Activated CD8-positive, alpha-beta T cell treated with anti-CD3 and anti-CD28 coated beads, Interleukin-2, amount 10 ng/mL, durations not matched to agents 7 days and 5 days (primary cell): ENCODE data around the gene UBE2J1. TPM values are rescaled to one million over a fixed set of nuclear protein-coding genes. Genes with fewer than 3 reads are reported as not detected.

Experiments
- ATAC-seq: fragments of 150-1000 bp; cut with Tn5 transposase; one replicate; pipeline ENCODE4 v1.10.0; 2021; ENCODE audit warnings: moderate library complexity
- CTCF ChIA-PET: fragments of 350-600 bp; sonication (Branson Sonifier 250); formaldehyde crosslinking; loops from one replicate; lab custom pipeline; 2021; ENCODE audit warnings: antibody characterized with exemption; lab: Charles Lee
- POLR2A ChIA-PET: fragments of 350-600 bp; sonication (Branson Sonifier 250); formaldehyde crosslinking; loops from one replicate; lab custom pipeline; 2021; ENCODE audit warnings: antibody characterized with exemption; lab: Charles Lee
- DNase-seq: peaks from one replicate; pipeline ENCODE4 v3.0.0-alpha.2; 2020
- H3K27ac Mint-ChIP-seq: one replicate; pipeline ENCODE4 v1.8.0; 2021; ENCODE audit warnings: mild to moderate bottlenecking, mixed read lengths
- H3K27me3 Mint-ChIP-seq: one replicate; pipeline ENCODE4 v1.8.0; 2021; ENCODE audit warnings: low read depth, mixed read lengths
- H3K36me3 Mint-ChIP-seq: one replicate; pipeline ENCODE4 v1.8.0; 2021; ENCODE audit warnings: low read depth, mixed read lengths
- H3K4me1 Mint-ChIP-seq: one replicate; pipeline ENCODE4 v1.8.0; 2021; ENCODE audit warnings: low read depth, mixed read lengths
- H3K4me3 Mint-ChIP-seq: one replicate; pipeline ENCODE4 v1.8.0; 2021; ENCODE audit warnings: mild to moderate bottlenecking, mixed read lengths
- H3K9me3 Mint-ChIP-seq: one replicate; pipeline ENCODE4 v1.8.0; 2022; ENCODE audit warnings: mixed read lengths; ENCODE audit not compliant: insufficient read depth
- total RNA-seq, 2 experiments: library from RNA; stranded (reverse); gene quantifications; one replicate each; pipeline ENCODE4 v1.2.3, GENCODE V29; 2021

Gene UBE2J1
- total RNA-seq, 2 experiments from 2014 or later: 30.1 to 30.3 TPM

DNA sequence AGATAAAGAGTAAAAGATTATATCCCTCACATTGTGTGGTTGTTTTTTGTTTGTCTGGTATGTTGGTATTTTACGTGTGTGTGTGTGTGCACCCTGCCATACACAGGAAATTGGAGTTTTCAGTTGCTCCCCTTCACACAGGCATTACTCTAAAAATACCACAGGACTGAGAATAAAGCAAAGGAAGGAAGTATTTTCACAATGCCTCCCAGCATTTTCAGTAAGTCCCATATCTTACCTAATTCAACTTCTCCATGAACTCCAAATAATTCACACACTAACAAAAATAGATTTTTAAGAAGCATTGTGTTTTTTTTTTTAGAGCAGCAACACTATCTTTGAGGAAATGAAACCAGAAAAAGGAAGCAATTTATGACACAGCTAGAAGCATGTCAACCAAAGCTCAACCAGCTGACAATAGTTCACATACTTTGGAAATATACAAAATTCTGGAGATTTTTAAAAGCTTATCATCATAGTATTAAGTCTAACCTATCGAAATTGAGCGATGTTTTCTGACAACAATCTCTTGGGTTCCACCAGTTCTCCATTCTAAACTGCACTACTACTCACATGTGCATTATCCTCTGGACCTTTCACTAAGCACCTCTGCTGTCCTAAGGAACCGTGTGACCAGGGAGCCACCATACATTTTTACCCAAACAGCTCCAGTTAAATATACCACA is 2.1 kb downstream of the UBE2J1 start:
- Mint-ChIP-seq H3K9me3 (no peaks in the 10 kb centered on the region), H3K4me1 (peaks cover 62% of the 10 kb centered on the region), H3K36me3 (peaks cover 26% of the 10 kb centered on the region), H3K4me3 (peak overlapping the region; percentile 98), H3K27me3 (no peaks in the 10 kb centered on the region), H3K27ac (peak overlapping the region; percentile 91)
- CTCF ChIA-PET: interaction anchor here (1.1 to 9.8 kb wide), 8 partner anchors 9 to 270 kb away, joined by 3 to 135 read pairs (median 6); partner anchors contain the start of gene PNRC1
- no peak for DNase-seq
- ATAC-seq: peak; percentile 14
- POLR2A ChIA-PET: interaction anchor here (0.8 to 3.8 kb wide), 7 partner anchors 8 to 636 kb away, joined by 3 to 35 read pairs (median 4); partner anchors contain the start of genes CASP8AP2, PM20D2 and PNRC1

GRCh38 chr6:89348372-89348771 is 4.2 kb downstream of the UBE2J1 start:
- Mint-ChIP-seq H3K9me3 (no peaks in the 10 kb centered on the region), H3K36me3 (peaks cover 29% of the 10 kb centered on the region), H3K4me1 (peaks cover 56% of the 10 kb centered on the region), H3K27me3 (no peaks in the 10 kb centered on the region), H3K27ac (no peak overlapping the region), H3K4me3 (no peak overlapping the region)
- ChIA-PET POLR2A (interaction anchor here (0.8 to 1.2 kb wide), 2 partner anchors 24 to 50 kb away, joined by 3 to 4 read pairs; no protein-coding TSS in a partner anchor), CTCF (interaction anchor here (1.2 to 9.8 kb wide), 5 partner anchors 18 to 366 kb away, joined by 3 to 135 read pairs (median 6); no protein-coding TSS in a partner anchor)
- ATAC-seq (no peak), DNase-seq (no peak)

DNA sequence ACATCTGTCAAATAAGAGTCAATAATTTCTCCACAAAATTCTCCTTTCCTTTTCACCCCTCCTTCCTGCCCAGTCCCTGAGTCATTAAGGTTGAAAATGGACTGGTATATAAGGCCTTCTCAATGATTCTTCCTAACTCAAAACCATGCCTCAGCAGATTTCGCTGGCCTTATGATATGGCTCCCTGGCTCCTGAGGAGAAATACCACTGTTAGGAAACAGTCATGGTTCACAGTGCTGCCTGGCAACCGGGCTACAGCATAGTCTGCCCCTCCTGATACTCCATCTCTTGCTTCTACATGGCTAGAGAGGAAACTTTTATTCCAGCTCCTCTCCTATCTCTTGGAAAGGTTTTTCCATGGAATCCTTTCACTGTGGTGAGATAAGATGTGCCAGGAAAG is 4.7 kb downstream of the UBE2J1 start:
- H3K36me3 Mint-ChIP-seq: peaks cover 29% of the 10 kb centered on the region
- H3K27ac Mint-ChIP-seq: no peak overlapping the region
- no peak for ATAC-seq
- peaks cover 54% of the 10 kb centered on the region for H3K4me1 Mint-ChIP-seq
- no peak overlapping the region for H3K4me3 Mint-ChIP-seq
- no peaks in the 10 kb centered on the region for H3K27me3 Mint-ChIP-seq
- no peaks in the 10 kb centered on the region for H3K9me3 Mint-ChIP-seq
- ChIA-PET CTCF (interaction anchor here (0.6 to 1.4 kb wide), 4 partner anchors 9 to 59 kb away, joined by 3 to 8 read pairs (median 3); no protein-coding TSS in a partner anchor), POLR2A (no interaction called here)
- DNase-seq: no peak

DNA sequence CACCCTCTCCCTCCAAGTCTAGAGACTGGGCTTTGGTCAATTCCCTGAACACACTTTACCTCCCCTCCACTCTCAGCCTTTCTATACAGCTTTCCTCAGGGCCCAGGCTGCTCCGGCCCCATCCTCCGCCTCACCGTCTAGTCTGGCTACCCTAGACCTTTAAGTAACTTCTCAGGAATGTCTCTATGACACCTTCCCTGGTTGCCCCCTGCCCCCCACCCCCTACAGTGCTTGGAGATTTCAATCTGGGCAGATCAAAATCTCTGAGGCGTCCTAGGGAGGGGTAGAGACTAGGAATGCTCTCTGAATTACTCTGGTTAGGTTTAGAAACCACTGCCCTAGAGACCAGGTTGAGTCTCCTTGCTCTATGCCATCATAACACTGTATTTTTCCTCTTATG is 6.1 kb downstream of the UBE2J1 start:
- Mint-ChIP-seq H3K36me3 (peaks cover 31% of the 10 kb centered on the region), H3K4me1 (peaks cover 49% of the 10 kb centered on the region), H3K27ac (no peak overlapping the region), H3K27me3 (no peaks in the 10 kb centered on the region), H3K9me3 (no peaks in the 10 kb centered on the region), H3K4me3 (no peak overlapping the region)
- no peak for ATAC-seq
- ChIA-PET POLR2A (no interaction called here), CTCF (interaction anchor here (1.0 to 1.2 kb wide), 2 partner anchors 22 to 26 kb away, joined by 3 read pairs; no protein-coding TSS in a partner anchor)
- DNase-seq: no peak

DNA sequence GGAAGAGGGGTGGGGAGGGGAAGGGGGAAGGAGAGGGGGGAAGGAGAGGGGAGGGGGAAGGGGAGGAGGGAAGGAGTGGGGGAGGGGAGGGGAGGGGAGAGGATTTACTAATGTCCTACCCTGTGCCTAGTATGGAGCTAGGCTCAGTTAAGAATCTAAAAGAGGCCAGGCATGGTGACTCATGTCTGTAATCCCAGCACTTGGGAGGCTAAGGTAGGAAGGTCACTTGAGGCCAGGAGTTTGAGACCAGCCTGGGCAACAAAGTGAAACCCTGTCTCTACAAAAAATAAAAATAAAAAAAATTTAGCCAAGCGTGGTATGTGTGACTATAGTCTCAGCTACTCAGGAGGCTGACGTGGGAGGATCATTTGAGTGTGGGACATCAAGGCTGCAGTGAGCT is 13.0 kb downstream of the UBE2J1 start:
- H3K4me3 Mint-ChIP-seq: no peak overlapping the region
- no peaks in the 10 kb centered on the region for H3K27me3 Mint-ChIP-seq
- no peaks in the 10 kb centered on the region for H3K9me3 Mint-ChIP-seq
- no peak for ATAC-seq
- H3K27ac Mint-ChIP-seq: no peak overlapping the region
- DNase-seq: no peak
- peaks cover 9% of the 10 kb centered on the region for H3K4me1 Mint-ChIP-seq
- ChIA-PET CTCF (interaction anchor here (0.6 to 1.7 kb wide), 2 partner anchors 28 to 32 kb away, joined by 5 read pairs; no protein-coding TSS in a partner anchor), POLR2A (interaction anchor here (0.7 kb wide), 1 partner anchor 27 kb away, joined by 3 read pairs; no protein-coding TSS in a partner anchor)
- H3K36me3 Mint-ChIP-seq: peaks cover 37% of the 10 kb centered on the region

DNA sequence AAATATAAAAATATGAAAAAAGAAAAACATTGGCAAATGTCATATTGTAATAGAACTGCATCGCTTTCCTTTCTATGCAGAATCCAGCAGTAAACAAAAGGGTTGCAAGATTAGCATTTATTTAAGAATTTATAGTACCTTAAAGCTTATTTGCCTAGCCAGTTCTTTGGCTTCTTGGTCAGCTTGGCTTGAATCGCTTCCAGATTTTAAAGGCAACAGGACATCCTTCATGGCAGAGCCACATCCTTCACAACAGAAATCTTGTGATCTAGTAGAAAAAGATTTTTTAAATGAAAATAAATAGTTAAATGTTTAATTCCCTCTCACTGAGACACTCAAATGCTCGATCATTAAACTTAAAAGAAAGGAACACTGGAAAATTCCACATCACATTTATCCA is 17.4 kb downstream of the UBE2J1 start:
- Mint-ChIP-seq H3K4me3 (no peak overlapping the region), H3K36me3 (peaks cover 43% of the 10 kb centered on the region), H3K9me3 (no peaks in the 10 kb centered on the region), H3K27me3 (no peaks in the 10 kb centered on the region), H3K4me1 (peaks cover 3% of the 10 kb centered on the region), H3K27ac (no peak overlapping the region)
- ATAC-seq (no peak), DNase-seq (no peak)
- CTCF ChIA-PET: interaction anchor here (1.0 kb wide), 1 partner anchor 37 kb away, joined by 3 read pairs; no protein-coding TSS in a partner anchor
- POLR2A ChIA-PET: no interaction called here

DNA sequence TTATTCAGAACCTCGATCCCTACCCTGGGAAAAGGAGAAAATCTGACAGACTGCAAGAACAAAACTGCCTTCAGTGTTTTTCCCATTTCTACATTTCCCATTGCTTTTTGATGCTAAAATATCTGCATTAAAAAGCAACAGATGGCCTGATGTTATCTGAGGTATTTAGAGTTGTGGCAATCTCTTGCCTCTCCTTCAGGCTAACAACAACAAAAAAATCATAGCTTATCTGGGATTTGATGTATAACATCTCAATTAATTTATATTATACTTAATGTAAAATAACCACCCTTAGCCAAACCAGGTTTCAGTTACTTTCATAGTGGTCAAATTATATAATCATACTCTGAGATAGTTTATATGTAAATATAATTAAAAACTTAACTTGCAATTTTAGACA is 21.6 kb downstream of the UBE2J1 start:
- CTCF ChIA-PET: interaction anchor here (1.0 kb wide), 1 partner anchor 42 kb away, joined by 3 read pairs; no protein-coding TSS in a partner anchor

GRCh38 chr6:89328976-89329375 is 23.5 kb downstream of the UBE2J1 start:
- POLR2A ChIA-PET: no interaction called here
- H3K36me3 Mint-ChIP-seq: peaks cover 40% of the 10 kb centered on the region

More for the DNA sequence above, 21.6 kb downstream of the UBE2J1 start:
- no peak overlapping the region for H3K4me3 Mint-ChIP-seq
- H3K27ac Mint-ChIP-seq: no peak overlapping the region
- no peaks in the 10 kb centered on the region for H3K4me1 Mint-ChIP-seq
- no peak for ATAC-seq
- no peaks in the 10 kb centered on the region for H3K9me3 Mint-ChIP-seq
- no peaks in the 10 kb centered on the region for H3K27me3 Mint-ChIP-seq
- no peak for DNase-seq
- peaks cover 41% of the 10 kb centered on the region for H3K36me3 Mint-ChIP-seq
- POLR2A ChIA-PET: no interaction called here

GRCh38 chr6:89324304-89324703 is 28.2 kb downstream of the UBE2J1 start:
- ATAC-seq: no peak
- no peaks in the 10 kb centered on the region for H3K9me3 Mint-ChIP-seq
- H3K27me3 Mint-ChIP-seq: no peaks in the 10 kb centered on the region
- H3K27ac Mint-ChIP-seq: no peak overlapping the region
- H3K4me1 Mint-ChIP-seq: no peaks in the 10 kb centered on the region
- DNase-seq: no peak
- POLR2A ChIA-PET: no interaction called here
- CTCF ChIA-PET: no interaction called here
- peaks cover 26% of the 10 kb centered on the region for H3K36me3 Mint-ChIP-seq
- no peak overlapping the region for H3K4me3 Mint-ChIP-seq

More at GRCh38 chr6:89328976-89329375, 23.5 kb downstream of the UBE2J1 start:
- CTCF ChIA-PET: no interaction called here
- ATAC-seq (no peak), DNase-seq (no peak)
- no peaks in the 10 kb centered on the region for H3K9me3 Mint-ChIP-seq
- H3K27me3 Mint-ChIP-seq: no peaks in the 10 kb centered on the region
- H3K4me3 Mint-ChIP-seq: no peak overlapping the region
- H3K4me1 Mint-ChIP-seq: no peaks in the 10 kb centered on the region
- H3K27ac Mint-ChIP-seq: no peak overlapping the region

GRCh38 chr6:89323511-89323971 is 29.0 kb downstream of the UBE2J1 start:
- ChIA-PET CTCF (no interaction called here), POLR2A (no interaction called here)
- ATAC-seq (no peak), DNase-seq (no peak)
- Mint-ChIP-seq H3K36me3 (peaks cover 20% of the 10 kb centered on the region), H3K4me3 (no peak overlapping the region), H3K9me3 (no peaks in the 10 kb centered on the region), H3K27me3 (no peaks in the 10 kb centered on the region), H3K27ac (no peak overlapping the region), H3K4me1 (no peaks in the 10 kb centered on the region)

DNA sequence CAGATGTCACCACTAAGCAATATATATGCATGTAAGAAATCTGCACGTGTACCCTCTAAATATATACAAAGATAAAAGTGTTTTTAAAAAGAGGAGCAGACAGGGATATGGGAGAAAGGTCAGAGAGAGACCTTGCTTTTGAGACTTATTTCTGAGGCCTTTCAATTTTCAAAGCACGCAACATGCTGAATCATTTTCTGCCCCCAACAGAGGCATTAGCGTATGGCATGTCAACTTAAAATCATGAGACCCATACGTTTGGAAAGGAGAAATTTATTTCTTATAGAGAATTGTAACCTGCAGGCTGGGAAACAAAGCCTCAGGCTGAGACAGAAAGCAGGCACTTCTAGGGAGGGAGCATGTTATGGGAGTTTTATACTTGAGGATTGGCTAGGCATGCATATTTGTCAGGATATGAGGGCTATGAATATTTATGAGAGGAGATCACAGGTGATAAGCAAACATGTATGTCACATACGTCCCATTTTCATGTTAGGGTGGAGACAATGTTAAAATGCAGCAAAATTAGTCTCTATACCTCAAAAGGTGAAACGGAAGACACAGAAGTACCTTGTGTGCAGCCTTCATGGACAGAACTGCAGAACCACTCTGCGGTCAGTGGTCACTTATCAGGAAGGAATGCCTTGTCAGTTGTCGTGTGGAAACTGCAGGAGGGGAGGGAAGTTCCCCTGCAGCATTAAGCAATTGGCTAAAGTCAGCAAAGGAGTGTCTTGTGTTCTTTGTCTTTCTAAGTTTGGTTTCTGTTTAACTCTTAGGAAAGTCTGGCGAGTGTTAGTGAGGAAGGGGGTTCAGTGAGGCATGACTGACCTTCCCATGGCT is 31.2 kb downstream of the UBE2J1 start:
- Mint-ChIP-seq H3K4me1 (no peaks in the 10 kb centered on the region), H3K9me3 (no peaks in the 10 kb centered on the region), H3K27me3 (no peaks in the 10 kb centered on the region), H3K27ac (no peak overlapping the region), H3K36me3 (peaks cover 11% of the 10 kb centered on the region), H3K4me3 (no peak overlapping the region)
- ChIA-PET CTCF (no interaction called here), POLR2A (no interaction called here)
- DNase-seq: no peak
- ATAC-seq: no peak
